Neural progenitor cell (in vitro differentiated cells): ENCODE measurements around the gene RNFT2.

Source experiments
- EZH2 ChIP-seq: fragments of 200-600 bp; sonication (generic); IDR thresholded peaks from 2 replicates; pipeline ENCODE4 v1.6.1; 2017; ENCODE audit warnings: antibody characterized with exemption, mild to moderate bottlenecking, moderate library complexity
- EZH2phosphoT487 ChIP-seq: fragments of 200-600 bp; sonication (generic); IDR thresholded peaks from 2 replicates; pipeline ENCODE4 v1.6.1; 2017; ENCODE audit warnings: antibody characterized with exemption
- TF ChIP-seq, protein P1 (sequence below): fragments of 200-600 bp; sonication (generic); IDR thresholded peaks from 2 replicates; pipeline ENCODE4 v1.5.1; 2017; ENCODE audit warnings: antibody characterized with exemption, mild to moderate bottlenecking

DNA sequence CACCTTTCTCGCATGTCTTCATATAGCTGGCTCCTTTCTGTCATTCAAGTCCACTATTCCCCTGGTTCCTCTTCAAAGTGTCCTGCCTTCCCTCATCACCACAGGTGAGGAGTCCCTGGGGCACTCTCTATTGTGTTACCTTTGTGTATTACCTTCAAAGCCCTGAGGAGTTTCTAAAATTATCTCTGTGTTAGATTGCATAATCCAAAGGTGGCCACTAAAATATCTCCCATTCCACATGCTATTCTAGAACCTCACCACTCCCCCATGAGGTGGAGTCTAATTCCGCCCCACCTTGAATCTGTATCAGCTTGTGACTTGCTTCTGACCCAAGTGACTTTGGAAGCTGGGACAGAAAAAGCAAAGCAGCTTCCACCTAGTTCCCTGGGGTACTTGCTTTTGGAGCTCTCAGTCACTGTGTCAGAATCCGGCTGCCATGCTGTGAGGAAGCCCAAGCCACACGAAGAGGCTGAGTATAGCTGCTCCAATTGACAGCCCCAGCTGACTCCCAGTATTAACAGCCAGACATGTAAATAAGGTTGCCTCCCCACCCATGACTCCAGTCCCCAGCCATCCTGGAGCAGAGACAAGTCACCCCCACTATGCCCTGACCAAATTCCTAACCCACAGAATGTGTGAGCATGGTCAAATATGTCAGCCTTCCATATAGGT is 136.3 kb downstream of the RNFT2 start:
- TF ChIP-seq, protein P1, sequence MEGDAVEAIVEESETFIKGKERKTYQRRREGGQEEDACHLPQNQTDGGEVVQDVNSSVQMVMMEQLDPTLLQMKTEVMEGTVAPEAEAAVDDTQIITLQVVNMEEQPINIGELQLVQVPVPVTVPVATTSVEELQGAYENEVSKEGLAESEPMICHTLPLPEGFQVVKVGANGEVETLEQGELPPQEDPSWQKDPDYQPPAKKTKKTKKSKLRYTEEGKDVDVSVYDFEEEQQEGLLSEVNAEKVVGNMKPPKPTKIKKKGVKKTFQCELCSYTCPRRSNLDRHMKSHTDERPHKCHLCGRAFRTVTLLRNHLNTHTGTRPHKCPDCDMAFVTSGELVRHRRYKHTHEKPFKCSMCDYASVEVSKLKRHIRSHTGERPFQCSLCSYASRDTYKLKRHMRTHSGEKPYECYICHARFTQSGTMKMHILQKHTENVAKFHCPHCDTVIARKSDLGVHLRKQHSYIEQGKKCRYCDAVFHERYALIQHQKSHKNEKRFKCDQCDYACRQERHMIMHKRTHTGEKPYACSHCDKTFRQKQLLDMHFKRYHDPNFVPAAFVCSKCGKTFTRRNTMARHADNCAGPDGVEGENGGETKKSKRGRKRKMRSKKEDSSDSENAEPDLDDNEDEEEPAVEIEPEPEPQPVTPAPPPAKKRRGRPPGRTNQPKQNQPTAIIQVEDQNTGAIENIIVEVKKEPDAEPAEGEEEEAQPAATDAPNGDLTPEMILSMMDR, result no peak
- TF ChIP-seq EZH2 (no peak), EZH2phosphoT487 (no peak)
